Measurements from ENCODE around the gene BIRC5. TPM values are rescaled to one million over a fixed set of nuclear protein-coding genes. Genes with fewer than 3 reads are reported as not detected.
"Not testable (repeated sequence)": the region's sequence is repeated elsewhere in the genome, so short reads cannot be mapped to it uniquely, and the experiment has no call there.

BIRC5 gene
- total RNA-seq, 4 donors from 2014 or later: under 0.01 to 2.0 (median 0.13) TPM; not detected in 1

- intact Hi-C loops (cut with DNase I): loop anchor here (5.0 kb wide), 2 partner anchors 84 to 234 kb away; partner anchors contain the start of gene SYNGR2
- Histone ChIP-seq H3K9me3 (no peaks in the 10 kb centered on the region), H3K4me1 (peaks cover 13 to 38% (median 31%) of the 10 kb centered on the region in 4 donors), H3K27ac (replicated peaks in 1 of 4) (no peak overlapping the region), H3K36me3 (no peaks in the 10 kb centered on the region), H3K27me3 (peaks cover 0 to 13% (median 0%) of the 10 kb centered on the region in 4 donors), H3K4me3 (no peak overlapping the region)
- DNase-seq (ENCODE audit: extremely low spot score): no peak
- WGBS: 0% methylated on average over 1 of the region's 27 CpGs
- TF ChIP-seq POLR2AphosphoS5 (IDR thresholded peaks at IDR 0.05): peak in 1 of 2 donors; percentile 70
- no peak for TF ChIP-seq EP300 (IDR thresholded peaks at IDR 0.05)
- TF ChIP-seq POLR2A (IDR thresholded peaks at IDR 0.05; ENCODE audit: low read depth): no peak
- TF ChIP-seq CTCF (IDR thresholded peaks at IDR 0.05): peak in 2 of 3 experiments; percentile 100
Measured at GRCh38 chr17:78250891-78251772, 37.1 kb downstream of the BIRC5 start.

- H3K4me3 ChIP-seq: no peak overlapping the region
- intact Hi-C loops (cut with DNase I): loop anchor here (2.0 to 5.0 kb wide), 3 partner anchors 84 to 234 kb away; partner anchors contain the start of gene SYNGR2
- no peaks in the 10 kb centered on the region for H3K9me3 ChIP-seq
- DNase-seq (ENCODE audit: extremely low spot score): no peak
- H3K36me3 ChIP-seq: no peaks in the 10 kb centered on the region
- WGBS: 72% methylated on average over 3 of the region's 6 CpGs
- peaks cover 19 to 43% (median 33%) of the 10 kb centered on the region in 4 donors for H3K4me1 ChIP-seq
- peaks cover 0 to 13% (median 0%) of the 10 kb centered on the region in 4 donors for H3K27me3 ChIP-seq
- TF ChIP-seq POLR2A (IDR thresholded peaks at IDR 0.05; ENCODE audit: low read depth) (no peak), CTCF (IDR thresholded peaks at IDR 0.05) (no peak), EP300 (IDR thresholded peaks at IDR 0.05) (no peak), POLR2AphosphoS5 (IDR thresholded peaks at IDR 0.05) (no peak)
- H3K27ac ChIP-seq (replicated peaks in 1 of 4): no peak overlapping the region
Measured at GRCh38 chr17:78251773-78252103, 37.7 kb downstream of the BIRC5 start.

DNA sequence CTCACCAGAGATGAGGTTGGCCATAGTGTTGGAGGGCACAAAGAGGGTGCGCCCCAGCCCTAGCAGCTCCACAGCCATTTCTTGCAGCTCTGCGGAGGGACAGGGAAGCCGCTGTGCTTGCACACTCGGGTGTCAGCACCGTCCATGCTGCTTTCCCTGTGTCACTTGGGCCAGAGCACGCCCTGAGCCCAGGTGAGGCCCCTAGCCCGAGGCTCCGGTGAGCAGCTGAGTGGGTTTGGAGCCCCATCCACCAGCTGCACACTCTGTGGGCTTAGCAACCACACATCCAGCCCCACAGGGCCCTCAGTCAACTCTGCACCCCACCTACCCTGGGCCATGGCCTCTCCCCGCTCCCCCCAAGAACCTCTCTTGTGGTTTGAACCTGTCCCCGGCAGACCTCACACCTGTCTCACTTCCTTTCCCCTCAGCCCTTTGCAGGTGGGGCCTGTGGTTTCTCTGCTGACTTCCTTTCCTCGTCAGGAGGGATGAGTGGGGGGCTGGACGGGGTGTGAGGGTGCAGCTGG is 38.1 kb downstream of the BIRC5 start:
- 81% methylated on average over 5 of the region's 12 CpGs for WGBS
- no peak for TF ChIP-seq EP300 (IDR thresholded peaks at IDR 0.05)
- TF ChIP-seq POLR2A (IDR thresholded peaks at IDR 0.05; ENCODE audit: low read depth): no peak
- no peak for TF ChIP-seq POLR2AphosphoS5 (IDR thresholded peaks at IDR 0.05)
- TF ChIP-seq CTCF (IDR thresholded peaks at IDR 0.05): no peak
- intact Hi-C loops (cut with DNase I): loop anchor here (2.0 to 5.0 kb wide), 3 partner anchors 85 to 235 kb away; partner anchors contain the start of gene SYNGR2

DNA sequence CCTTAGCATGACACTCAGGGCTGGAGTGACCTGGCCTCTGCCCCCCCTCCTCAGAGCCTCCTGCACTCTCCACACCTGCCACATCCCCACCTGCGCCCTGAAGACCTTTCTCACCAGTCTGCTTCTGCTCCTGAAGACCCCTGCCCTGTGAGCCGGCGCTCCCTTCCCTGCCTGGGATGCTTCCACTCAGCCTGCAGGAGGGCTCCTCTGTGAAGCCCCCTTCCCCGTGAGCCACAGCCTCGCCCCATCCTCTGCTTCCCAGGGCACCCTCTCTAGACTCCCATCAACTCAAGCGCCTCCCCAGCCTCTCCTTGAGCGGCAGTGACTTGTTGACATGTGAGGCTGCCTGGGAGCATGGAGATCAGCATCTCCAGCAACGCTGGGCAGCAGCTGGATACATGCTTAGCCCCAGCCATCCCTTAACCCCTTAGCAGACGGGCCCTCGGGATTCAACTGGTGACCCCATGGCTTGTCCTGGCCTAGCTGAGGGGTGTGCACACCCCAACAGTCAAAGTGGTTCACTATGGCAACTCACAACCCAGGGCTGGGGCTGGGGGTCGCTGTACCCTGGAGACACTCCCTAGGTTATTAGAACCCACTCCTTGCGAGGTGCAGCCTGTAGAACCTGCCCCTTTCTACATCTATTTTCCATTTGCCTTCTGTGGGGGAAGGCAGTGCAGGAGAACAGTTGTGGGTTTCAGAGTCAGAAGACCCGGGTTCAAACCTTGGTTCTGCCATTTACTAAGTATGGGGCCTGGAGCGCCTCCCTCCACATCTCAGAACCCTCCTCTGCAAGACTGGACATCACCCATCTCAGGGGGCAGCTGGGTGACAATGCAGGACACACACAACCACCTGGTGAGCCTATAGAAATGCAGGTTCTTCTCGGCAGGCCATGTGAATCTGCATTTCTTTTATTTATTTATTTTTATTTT is 38.9 kb downstream of the BIRC5 start:
- Histone ChIP-seq H3K27ac (replicated peaks in 1 of 4) (no peak overlapping the region), H3K36me3 (no peaks in the 10 kb centered on the region), H3K9me3 (no peaks in the 10 kb centered on the region), H3K27me3 (peaks cover 0 to 13% (median 0%) of the 10 kb centered on the region in 4 donors), H3K4me3 (no peak overlapping the region), H3K4me1 (peaks cover 27 to 52% (median 42%) of the 10 kb centered on the region in 4 donors)
- TF ChIP-seq CTCF (IDR thresholded peaks at IDR 0.05) (no peak), POLR2A (IDR thresholded peaks at IDR 0.05; ENCODE audit: low read depth) (no peak), EP300 (IDR thresholded peaks at IDR 0.05) (no peak), POLR2AphosphoS5 (IDR thresholded peaks at IDR 0.05) (no peak)
- 83% methylated on average over 14 of the region's 15 CpGs for WGBS
- no peak for DNase-seq (ENCODE audit: extremely low spot score)
- intact Hi-C loops (cut with DNase I): loop anchor here (2.0 to 5.0 kb wide), 3 partner anchors 86 to 236 kb away; partner anchors contain the start of gene SYNGR2

More for the DNA sequence above, 38.1 kb downstream of the BIRC5 start:
- Histone ChIP-seq H3K36me3 (no peaks in the 10 kb centered on the region), H3K27ac (replicated peaks in 1 of 4) (no peak overlapping the region), H3K27me3 (peaks cover 0 to 13% (median 0%) of the 10 kb centered on the region in 4 donors), H3K4me3 (no peak overlapping the region), H3K4me1 (peaks cover 23 to 47% (median 35%) of the 10 kb centered on the region in 4 donors), H3K9me3 (no peaks in the 10 kb centered on the region)
- DNase-seq (ENCODE audit: extremely low spot score): no peak

DNA sequence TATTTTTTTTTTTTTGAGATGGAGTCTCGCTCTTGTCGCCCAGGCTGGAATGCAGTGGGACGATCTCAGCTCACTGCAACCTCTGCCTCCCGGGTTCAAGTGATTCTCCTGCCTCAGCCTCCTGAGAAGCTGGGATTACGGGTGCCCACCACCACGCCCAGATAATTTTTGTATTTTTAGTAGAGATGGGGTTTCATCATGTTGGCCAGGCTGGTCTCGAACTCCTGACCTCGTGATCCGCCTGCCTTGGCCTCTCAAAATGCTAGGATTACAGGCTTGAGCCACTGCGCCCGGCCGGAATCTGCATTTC is 39.5 kb downstream of the BIRC5 start:
- Histone ChIP-seq H3K27ac (replicated peaks in 1 of 4) (peak overlapping the region in 3 of 4 donors; percentile 91 to 94 (median 91)), H3K4me1 (peaks cover 33 to 58% (median 48%) of the 10 kb centered on the region in 4 donors), H3K27me3 (peaks cover 0 to 13% (median 0%) of the 10 kb centered on the region in 4 donors), H3K4me3 (peak overlapping the region; percentile 79 to 99 (median 94))
- not testable (repeated sequence) for DNase-seq (ENCODE audit: extremely low spot score); H3K36me3 ChIP-seq; H3K9me3 ChIP-seq
- intact Hi-C loops (cut with DNase I): loop anchor here (2.0 to 5.0 kb wide), 3 partner anchors 86 to 236 kb away; partner anchors contain the start of gene SYNGR2
- WGBS: 87% methylated on average over 12 of the region's 12 CpGs
